H9 (cell line): ENCODE measurements around the gene KLHL22. TPM values are rescaled to one million over a fixed set of nuclear protein-coding genes. Genes with fewer than 3 reads are reported as not detected.
A peak's percentile ranks its signal among the peaks of the same experiment; 100 is the strongest.

Experiments used
- DNase-seq: peaks from one replicate; pipeline ENCODE4 v3.0.0-alpha.2; 2017
- H2AFZ ChIP-seq: one replicate; pipeline ENCODE4 v1.6.1; 2013; ENCODE audit warnings: mild to moderate bottlenecking, low read length, control low read depth, moderate library complexity
- H2AK5ac ChIP-seq: 2 replicates; pipeline ENCODE4 v1.6.1; 2013; ENCODE audit warnings: low read length, control low read depth, mixed read lengths; ENCODE audit not compliant: insufficient read length
- H2BK120ac ChIP-seq: one replicate; pipeline ENCODE4 v1.6.1; 2013; ENCODE audit warnings: low read depth, mild to moderate bottlenecking, low read length, control low read depth, inconsistent platforms; ENCODE audit not compliant: poor library complexity, severe bottlenecking
- H2BK12ac ChIP-seq: 2 replicates; pipeline ENCODE4 v1.6.1; 2013; ENCODE audit warnings: low read length, control low read depth, mixed read lengths, low read depth; ENCODE audit not compliant: insufficient read length
- H2BK15ac ChIP-seq: 2 replicates; pipeline ENCODE4 v1.6.1; 2013; ENCODE audit warnings: low read depth, low read length, control low read depth
- H2BK20ac ChIP-seq: one replicate; pipeline ENCODE4 v1.6.1; 2013; ENCODE audit warnings: low read depth, mild to moderate bottlenecking, low read length, control low read depth, inconsistent platforms; ENCODE audit not compliant: poor library complexity, severe bottlenecking
- H2BK5ac ChIP-seq: 2 replicates; pipeline ENCODE4 v1.6.1; 2013; ENCODE audit warnings: low read length, control low read depth, mixed read lengths; ENCODE audit not compliant: insufficient read length
- H3K14ac ChIP-seq: 2 replicates; pipeline ENCODE4 v1.6.1; 2013; ENCODE audit warnings: low read length, control low read depth; ENCODE audit not compliant: insufficient read depth
- H3K18ac ChIP-seq: 2 replicates; pipeline ENCODE4 v1.6.1; 2013; ENCODE audit warnings: low read depth, mild to moderate bottlenecking, mixed read lengths, low read length, control low read depth; ENCODE audit not compliant: insufficient read length
- H3K23ac ChIP-seq: 2 replicates; pipeline ENCODE4 v1.6.1; 2013; ENCODE audit warnings: low read length, control low read depth, mixed read lengths, low read depth; ENCODE audit not compliant: insufficient read length
- H3K23me2 ChIP-seq: 2 replicates; pipeline ENCODE4 v1.6.1; 2013; ENCODE audit warnings: low read depth, mild to moderate bottlenecking, mixed read lengths, low read length, control low read depth; ENCODE audit not compliant: insufficient read length, poor library complexity, severe bottlenecking
- H3K27ac ChIP-seq: 2 replicates; pipeline ENCODE4 v1.5.1; 2013; ENCODE audit warnings: low read length, control low read depth, mixed read lengths, low read depth; ENCODE audit not compliant: insufficient read length
- H3K27me3 ChIP-seq: 2 replicates; pipeline ENCODE4 v1.6.1; 2013; ENCODE audit warnings: low read length, control low read depth, inconsistent platforms; ENCODE audit not compliant: insufficient read depth
- H3K4ac ChIP-seq: 2 replicates; pipeline ENCODE4 v1.6.1; 2013; ENCODE audit warnings: low read depth, mild to moderate bottlenecking, control low read depth, inconsistent platforms, low read length, moderate library complexity
- H3K4me1 ChIP-seq: 2 replicates; pipeline ENCODE4 v1.6.1; 2013; ENCODE audit warnings: low read length, control low read depth, inconsistent platforms; ENCODE audit not compliant: insufficient read depth
- H3K4me2 ChIP-seq: 2 replicates; pipeline ENCODE4 v1.6.1; 2013; ENCODE audit warnings: low read length, control low read depth, mixed read lengths; ENCODE audit not compliant: insufficient read length, insufficient read depth
- H3K56ac ChIP-seq: 2 replicates; pipeline ENCODE4 v1.6.1; 2013; ENCODE audit warnings: low read depth, mild to moderate bottlenecking, mixed read lengths, low read length, control low read depth; ENCODE audit not compliant: insufficient read length
- H3K79me1 ChIP-seq: 2 replicates; pipeline ENCODE4 v1.6.1; 2013; ENCODE audit warnings: low read depth, mild to moderate bottlenecking, moderate library complexity, low read length, control low read depth, inconsistent platforms; ENCODE audit not compliant: insufficient read depth, poor library complexity, severe bottlenecking
- H3K79me2 ChIP-seq: 2 replicates; pipeline ENCODE4 v1.6.1; 2013; ENCODE audit warnings: low read length, control low read depth, inconsistent platforms; ENCODE audit not compliant: insufficient read depth
- H3K9ac ChIP-seq: 2 replicates; pipeline ENCODE4 v1.6.1; 2013; ENCODE audit warnings: low read length, control low read depth, mixed read lengths; ENCODE audit not compliant: insufficient read length; ENCODE audit errors: extremely low read depth
- H3K9me3 ChIP-seq: one replicate; pipeline ENCODE4 v1.6.1; 2013; ENCODE audit warnings: low read depth, low read length, inconsistent platforms; ENCODE audit not compliant: control insufficient read depth
- H3T11ph ChIP-seq: one replicate; pipeline ENCODE4 v1.6.1; 2013; ENCODE audit warnings: mild to moderate bottlenecking, low read length, control low read depth, inconsistent platforms
- H4K20me1 ChIP-seq: one replicate; pipeline ENCODE4 v1.6.1; 2013; ENCODE audit not compliant: control insufficient read depth, insufficient read length, insufficient read depth
- H4K5ac ChIP-seq: 2 replicates; pipeline ENCODE4 v1.6.1; 2013; ENCODE audit warnings: low read depth, mild to moderate bottlenecking, mixed read lengths, low read length, control low read depth; ENCODE audit not compliant: insufficient read length
- H4K8ac ChIP-seq: replicated peaks from 2 replicates; pipeline ENCODE4 v1.6.1; 2013; ENCODE audit warnings: low read length, control low read depth, mixed read lengths, low read depth; ENCODE audit not compliant: insufficient read length
- H4K91ac ChIP-seq: 2 replicates; pipeline ENCODE4 v1.6.1; 2013; ENCODE audit warnings: low read depth, mild to moderate bottlenecking, moderate library complexity, mixed read lengths, low read length, control low read depth; ENCODE audit not compliant: insufficient read length
- H3K27ac Mint-ChIP-seq, 3 experiments: 2 replicates in 2 of 3; 3 replicates in 1 of 3; pipeline ENCODE4 v1.8.0; 2020 to 2021; ENCODE audit warnings: mixed read lengths in 3 of 3, mild to moderate bottlenecking in 1 of 3, moderate library complexity in 1 of 3
- H3K27me3 Mint-ChIP-seq: 2 replicates; pipeline ENCODE4 v1.8.0; 2021; ENCODE audit warnings: low read depth, mild to moderate bottlenecking, moderate library complexity, mixed read lengths
- H3K36me3 Mint-ChIP-seq, 3 experiments: 2 replicates in 2 of 3; 3 replicates in 1 of 3; pipeline ENCODE4 v1.8.0; 2020 to 2021; ENCODE audit warnings: low read depth in 3 of 3, mixed read lengths in 3 of 3; ENCODE audit not compliant: insufficient read depth in 1 of 3
- H3K4me1 Mint-ChIP-seq, 2 experiments: 2 replicates each; pipeline ENCODE4 v1.8.0; 2020; ENCODE audit warnings: mixed read lengths in 2 of 2
- H3K4me3 Mint-ChIP-seq, 2 experiments: 2 replicates in 1 of 2; 3 replicates in 1 of 2; pipeline ENCODE4 v1.8.0; 2020 to 2021; ENCODE audit warnings: mild to moderate bottlenecking in 2 of 2, mixed read lengths in 2 of 2, moderate library complexity in 1 of 2
- H3K9me3 Mint-ChIP-seq, 2 experiments: 2 replicates in 1 of 2; 3 replicates in 1 of 2; pipeline ENCODE4 v1.8.0; 2020; ENCODE audit warnings: mild to moderate bottlenecking in 2 of 2, mixed read lengths in 2 of 2, moderate library complexity in 1 of 2
- CTCF ChIP-seq: fragments of 200-600 bp; sonication (generic); conservative IDR thresholded peaks from 3 replicates; pipeline ENCODE4 v1.8.0; 2021; ENCODE audit warnings: antibody characterized with exemption, mild to moderate bottlenecking
- WGBS: extraction: QIAGEN DNeasy Blood & Tissue Kit; methylation state at CpG from one replicate; pipeline ENCODE4 v1.1.7; 2013; ENCODE audit warnings: missing lambda C conversion rate, low lambda C conversion rate, mixed read lengths; ENCODE audit not compliant: insufficient read length; ENCODE audit errors: extremely low coverage; 5-methylcytosine and 5-hydroxymethylcytosine counted together
- total RNA-seq: library from RNA; stranded (reverse); gene quantifications from 2 replicates; pipeline ENCODE4 v1.2.1, GENCODE V29; 2021

Gene KLHL22
- total RNA-seq, 1 experiment from 2014 or later, result 11.9 TPM

DNA sequence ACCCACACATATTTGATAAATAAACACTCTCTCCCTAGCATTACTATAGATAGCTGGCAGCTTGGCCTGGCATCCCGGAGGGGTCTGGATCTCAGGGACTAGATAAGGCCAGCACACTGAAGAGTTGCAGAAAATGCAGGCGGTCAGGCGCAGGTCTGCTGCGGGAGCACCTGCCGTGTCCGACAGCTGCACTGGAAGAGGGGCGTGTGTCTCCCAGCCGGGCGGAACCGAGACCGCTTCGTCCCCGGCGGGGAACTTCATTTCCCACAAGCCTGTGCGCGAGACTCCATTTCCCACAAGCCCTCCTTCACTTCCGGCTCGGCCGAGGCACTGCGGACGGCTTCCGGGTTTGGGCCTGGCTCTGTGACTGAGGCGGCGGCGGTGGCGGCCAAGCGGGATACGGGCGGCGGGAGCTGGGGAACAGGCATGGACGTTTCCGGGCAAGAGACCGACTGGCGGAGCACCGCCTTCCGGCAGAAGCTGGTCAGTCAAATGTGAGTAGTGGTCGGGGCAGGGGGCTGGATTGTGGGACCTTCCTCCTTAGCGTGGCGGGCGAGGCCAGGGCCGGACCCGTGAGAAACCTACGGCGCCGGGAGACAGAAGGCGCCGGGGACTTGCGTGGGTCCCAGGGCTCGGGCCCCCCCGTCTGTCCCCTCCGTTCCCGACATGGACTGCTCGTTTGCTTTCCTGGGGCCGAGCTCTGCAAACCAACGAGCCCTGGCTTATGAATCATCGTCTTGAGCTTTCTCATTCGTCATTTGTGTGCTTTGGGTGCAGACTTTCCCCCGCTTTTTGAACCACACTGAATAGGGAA is 11.9 kb upstream of the KLHL22 start, which contains the start of gene MED15:
MED15 (plus strand) TSS at position 358 of the 814 bp plus-strand sequence; CDS start at position 427, 69 bp downstream.
- Histone ChIP-seq H3K23me2 (peaks cover 8% of the 10 kb centered on the region), H3K4ac (no peak within 1 kb of the TSS), H4K91ac (no peak within 1 kb of the TSS), H2BK120ac (no peak within 1 kb of the TSS), H3K4me2 (peak within 1 kb of the TSS; percentile 89), H2AK5ac (no peak within 1 kb of the TSS), H2BK5ac (no peak within 1 kb of the TSS), H3K14ac (peak within 1 kb of the TSS; percentile 90), H4K8ac (no peak within 1 kb of the TSS), H3K56ac (no peak within 1 kb of the TSS), H3K9ac (peak within 1 kb of the TSS; percentile 84), H2BK15ac (no peak within 1 kb of the TSS), H3K27ac (no peak within 1 kb of the TSS), H2BK12ac (no peak within 1 kb of the TSS), H2BK20ac (no peak within 1 kb of the TSS), H3T11ph (no peak within 1 kb of the TSS), H4K5ac (no peak within 1 kb of the TSS), H3K79me1 (no peaks in the 10 kb centered on the region), H3K9me3 (no peaks in the 10 kb centered on the region), H2AFZ (peak within 1 kb of the TSS; percentile 60), H3K4me1 (peaks cover 7% of the 10 kb centered on the region; the same call in 1 of the 2 replicates), H4K20me1 (no peaks in the 10 kb centered on the region), H3K79me2 (peaks cover 21% of the 10 kb centered on the region; the same call in 1 of the 2 replicates), H3K23ac (no peak within 1 kb of the TSS), H3K27me3 (no peaks in the 10 kb centered on the region), H3K18ac (peak within 1 kb of the TSS; percentile 81)
- peak within 1 kb of the TSS; percentile 94 for H3K4me3 Mint-ChIP-seq
- H3K27me3 Mint-ChIP-seq, result peaks cover 2% of the 10 kb centered on the region
- no peaks in the 10 kb centered on the region; a peak in 1 of 5 replicates for H3K9me3 Mint-ChIP-seq
- peaks cover 41 to 47% of the 10 kb centered on the region in 2 experiments for H3K4me1 Mint-ChIP-seq
- WGBS, result no CpG with 5 or more reads among the region's 58 CpGs
- TF ChIP-seq CTCF, result no peak
- peaks cover 0 to 7% (median 4%) of the 10 kb centered on the region in 3 experiments; a peak in 3 of 7 replicates for H3K36me3 Mint-ChIP-seq
- DNase-seq, result peak; percentile 94
- H3K27ac Mint-ChIP-seq, result peak within 1 kb of the TSS; percentile 74 to 97 (median 84); a peak in 6 of 7 replicates
